Measurements from ENCODE around the gene ENC1. TPM values are rescaled to one million over a fixed set of nuclear protein-coding genes. Genes with fewer than 3 reads are reported as not detected.
A peak's percentile ranks its signal among the peaks of the same experiment; 100 is the strongest.

Gene ENC1
- total and polyA plus RNA-seq, 2 of the 4 experiments (the other 2 are of a cell fraction), result 25.6 to 70.8 TPM

DNA sequence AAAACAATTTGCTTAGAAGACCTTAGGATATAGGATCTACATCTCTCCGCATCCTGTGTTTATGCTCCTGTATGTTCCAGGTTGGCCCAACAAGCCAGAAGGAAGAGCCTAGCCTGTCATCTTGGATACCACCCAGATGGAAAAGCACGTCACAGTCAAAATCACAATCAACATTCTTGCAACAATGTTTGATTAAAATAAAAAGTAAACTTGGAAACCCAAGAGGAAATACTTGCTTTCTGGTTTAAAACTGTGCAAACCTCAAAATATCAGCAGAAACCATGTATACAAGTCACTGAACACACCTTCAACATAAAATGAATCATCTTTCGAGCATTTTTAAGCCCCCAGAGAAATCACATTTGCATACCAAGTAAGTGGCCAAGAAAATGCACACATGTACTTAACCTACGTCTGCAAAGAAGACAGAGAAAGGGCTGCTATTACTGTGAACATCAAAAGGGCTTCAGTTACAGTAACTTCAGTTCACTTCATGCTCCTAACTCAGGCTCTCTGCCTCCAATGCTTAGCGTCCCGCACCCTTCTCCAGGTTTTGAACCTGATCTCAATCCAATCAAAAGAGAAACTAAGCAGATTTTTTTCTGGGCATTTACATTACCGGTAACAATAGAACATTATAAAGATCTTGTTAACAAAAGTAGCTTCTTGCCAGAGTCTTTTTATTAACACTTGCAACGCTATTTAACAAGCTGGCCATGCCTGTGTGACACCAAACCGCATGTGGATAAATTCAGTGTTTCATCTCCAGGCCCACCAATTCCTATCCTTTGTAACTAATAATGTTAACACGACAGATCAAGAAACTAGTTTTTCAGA is 1.3 kb downstream of the ENC1 start:
- H3K4ac ChIP-seq (ENCODE audit: low read depth, low read length), result peak overlapping the region; percentile 84
- H3K4me1 ChIP-seq (ENCODE audit: control insufficient read depth, insufficient read depth, low read length), result peaks cover 18% of the 10 kb centered on the region
- ATAC-seq (ENCODE audit: low read depth), result no peak
- 0% methylated on average over 2 of the region's 10 CpGs; no CpG with 5 or more reads in 1 of the 2 experiments for WGBS, 2 experiments (ENCODE audit: extremely low coverage in 2 of 2, insufficient read length in 1 of 2)
- H3K14ac ChIP-seq (replicated peaks; ENCODE audit: low read depth, low read length), result peak overlapping the region; percentile 91
- H2BK5ac ChIP-seq (ENCODE audit: low read depth, low read length, poor library complexity, severe bottlenecking), result peak overlapping the region; percentile 91
- H3K27ac ChIP-seq (ENCODE audit: insufficient read depth, low read length), result peak overlapping the region; percentile 82
- H2BK120ac ChIP-seq (ENCODE audit: low read depth, low read length), result peak overlapping the region; percentile 79
- peak overlapping the region; percentile 83 for H2AK9ac ChIP-seq (replicated peaks; ENCODE audit: low read depth, low read length, poor library complexity)
- peak overlapping the region; percentile 92 for H3K4me2 ChIP-seq (ENCODE audit: low read depth, low read length)
- H4K5ac ChIP-seq (ENCODE audit: low read depth, low read length), result peak overlapping the region; percentile 33; the same call in 1 of the 2 replicates
- H2AK5ac ChIP-seq (ENCODE audit: low read depth, low read length), result peak overlapping the region; percentile 59
- H3K9ac ChIP-seq (ENCODE audit: low read depth, low read length), result peak overlapping the region; percentile 83
- TF ChIP-seq MAFK (IDR thresholded peaks at IDR 0.05; ENCODE audit: low read depth, low read length), result no peak
- no peak for TF ChIP-seq RCOR1 (IDR thresholded peaks at IDR 0.05; ENCODE audit: insufficient replicate concordance, low read length)
- TF ChIP-seq MXI1 (IDR thresholded peaks at IDR 0.05; ENCODE audit: borderline replicate concordance, low read depth, low read length), result 0 out of 2 replicates have a peak, but pooled peaks have one; percentile 24
- ChIA-PET CTCF (interaction anchor here (1.3 kb wide), 1 partner anchor 593 kb away, joined by 3 read pairs; no protein-coding TSS in a partner anchor), POLR2A (ENCODE audit: unreplicated experiment) (interaction anchor here (1.4 kb wide), 1 partner anchor 599 kb away, joined by 3 read pairs; no protein-coding TSS in a partner anchor)
- peaks cover 33% of the 10 kb centered on the region for H4K20me1 ChIP-seq (ENCODE audit: insufficient read depth, low read length)
- intact Hi-C loops (cut with micrococcal nuclease) (loop anchor here (2.0 to 10.0 kb wide), 2 partner anchors 96 to 144 kb away; no protein-coding TSS in a partner anchor), dilution Hi-C loops (cut with HindIII; ENCODE audit: low sequenced_read_pairs, unreplicated experiment) (no loop called here), in situ Hi-C loops (cut with MboI; ENCODE audit: low sequenced_read_pairs) (no loop called here)
- H3K79me1 ChIP-seq (ENCODE audit: low read depth in 1 of 2, low read length in 2 of 2), result peaks cover 12 to 53% of the 10 kb centered on the region in 2 experiments
- peak overlapping the region; percentile 51 for H4K91ac ChIP-seq (ENCODE audit: insufficient read depth, low read depth, low read length)
- BruUV-seq (replicated peaks), result TSS peak; percentile 7
- peak overlapping the region; percentile 92; the same call in 1 of the 2 replicates for H3K18ac ChIP-seq (ENCODE audit: low read depth, low read length)
- peaks cover 10% of the 10 kb centered on the region for H3K36me3 ChIP-seq (ENCODE audit: control insufficient read depth, insufficient read depth, low read length)
- 0 out of 3 replicates have a peak overlapping the region, but pooled peaks have one; percentile 0 for H2BK15ac ChIP-seq (ENCODE audit: low read depth, low read length)
- peaks cover 30% of the 10 kb centered on the region for H3K9me1 ChIP-seq (ENCODE audit: insufficient read depth, low read length)
- H2BK20ac ChIP-seq (ENCODE audit: low read depth, low read length), result peak overlapping the region; percentile 14
- H3K9me3 ChIP-seq (ENCODE audit: control insufficient read depth, insufficient read depth, low read length), result no peaks in the 10 kb centered on the region
- peak overlapping the region; percentile 95 for H3K4me3 ChIP-seq (ENCODE audit: insufficient read depth, low read depth, low read length)
- DNase-seq, result peak; percentile 61
- peak overlapping the region; percentile 80 for H3K56ac ChIP-seq (ENCODE audit: extremely low read depth, insufficient read depth, low read length)
- H2AFZ ChIP-seq (replicated peaks; ENCODE audit: low read length, poor library complexity), result peak overlapping the region; percentile 91
- peak overlapping the region; percentile 9 to 70; a peak in 3 of 4 replicates for H4K8ac ChIP-seq (ENCODE audit: low read depth in 2 of 2, low read length in 2 of 2)
- H3K27me3 ChIP-seq (ENCODE audit: control insufficient read depth, insufficient read depth, low read length), result no peaks in the 10 kb centered on the region
- H3K23ac ChIP-seq (ENCODE audit: low read depth, low read length), result peak overlapping the region; percentile 37

Data from IMR-90 (cell line).